GM12864 (cell line): ENCODE data around the gene KRTAP10-8.
"Not testable (repeated sequence)": the region's sequence is repeated elsewhere in the genome, so short reads cannot be mapped to it uniquely, and the experiment has no call there.

ENCODE experiments used
- DNase-seq: peaks from one replicate; pipeline ENCODE4 v3.0.0-alpha.2; 2011; ENCODE audit warnings: low read depth
- H3K4me3 ChIP-seq: 2 replicates; pipeline ENCODE4 v1.5.1; 2011; ENCODE audit warnings: mild to moderate bottlenecking, low read depth, low read length, control low read depth
- TF ChIP-seq, protein P1 (sequence below): IDR thresholded peaks from 2 replicates; pipeline ENCODE4 v1.5.1; 2011; ENCODE audit warnings: low read depth, mild to moderate bottlenecking, moderate library complexity, low read length, control low read depth, inconsistent platforms; ENCODE audit errors: missing control alignments

The KRTAP10-8 gene

GRCh38 chr21:44644878-44645277 lies 33.0 kb downstream of the KRTAP10-8 start:
- no peak for DNase-seq
- TF ChIP-seq, protein P1, sequence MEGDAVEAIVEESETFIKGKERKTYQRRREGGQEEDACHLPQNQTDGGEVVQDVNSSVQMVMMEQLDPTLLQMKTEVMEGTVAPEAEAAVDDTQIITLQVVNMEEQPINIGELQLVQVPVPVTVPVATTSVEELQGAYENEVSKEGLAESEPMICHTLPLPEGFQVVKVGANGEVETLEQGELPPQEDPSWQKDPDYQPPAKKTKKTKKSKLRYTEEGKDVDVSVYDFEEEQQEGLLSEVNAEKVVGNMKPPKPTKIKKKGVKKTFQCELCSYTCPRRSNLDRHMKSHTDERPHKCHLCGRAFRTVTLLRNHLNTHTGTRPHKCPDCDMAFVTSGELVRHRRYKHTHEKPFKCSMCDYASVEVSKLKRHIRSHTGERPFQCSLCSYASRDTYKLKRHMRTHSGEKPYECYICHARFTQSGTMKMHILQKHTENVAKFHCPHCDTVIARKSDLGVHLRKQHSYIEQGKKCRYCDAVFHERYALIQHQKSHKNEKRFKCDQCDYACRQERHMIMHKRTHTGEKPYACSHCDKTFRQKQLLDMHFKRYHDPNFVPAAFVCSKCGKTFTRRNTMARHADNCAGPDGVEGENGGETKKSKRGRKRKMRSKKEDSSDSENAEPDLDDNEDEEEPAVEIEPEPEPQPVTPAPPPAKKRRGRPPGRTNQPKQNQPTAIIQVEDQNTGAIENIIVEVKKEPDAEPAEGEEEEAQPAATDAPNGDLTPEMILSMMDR, result no peak
- H3K4me3 ChIP-seq, result no peak overlapping the region

DNA sequence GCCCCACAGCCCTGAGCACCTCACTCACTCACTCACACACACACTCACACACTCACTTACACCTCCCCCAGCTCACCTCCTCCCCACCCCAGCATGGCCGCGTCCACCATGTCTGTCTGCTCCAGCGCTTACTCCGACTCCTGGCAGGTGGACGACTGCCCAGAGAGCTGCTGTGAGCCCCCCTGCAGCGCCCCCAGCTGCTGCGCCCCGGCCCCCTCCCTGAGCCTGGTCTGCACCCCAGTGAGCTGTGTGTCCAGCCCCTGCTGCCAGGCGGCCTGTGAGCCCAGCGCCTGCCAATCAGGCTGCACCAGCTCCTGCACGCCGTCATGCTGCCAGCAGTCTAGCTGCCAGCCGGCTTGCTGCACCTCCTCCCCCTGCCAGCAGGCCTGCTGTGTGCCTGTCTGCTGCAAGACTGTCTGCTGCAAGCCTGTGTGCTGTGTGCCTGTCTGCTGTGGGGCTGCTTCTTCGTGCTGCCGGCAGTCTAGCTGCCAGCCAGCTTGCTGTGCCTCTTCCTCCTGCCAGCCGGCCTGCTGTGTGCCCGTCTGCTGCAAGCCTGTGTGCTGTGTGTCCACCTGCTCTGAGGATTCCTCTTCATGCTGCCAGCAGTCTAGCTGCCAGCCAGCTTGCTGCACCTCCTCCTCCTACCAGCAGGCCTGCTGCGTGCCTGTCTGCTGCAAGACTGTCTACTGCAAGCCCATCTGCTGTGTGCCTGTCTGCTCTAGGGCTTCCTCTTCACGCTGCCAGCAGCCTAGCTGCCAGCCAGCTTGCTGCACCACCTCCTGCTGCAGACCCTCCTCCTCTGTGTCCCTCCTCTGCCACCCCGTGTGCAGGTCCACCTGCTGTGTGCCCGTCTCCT lies 34.7 kb downstream of the KRTAP10-8 start, which contains the start of gene KRTAP10-11:
Gene KRTAP10-11, plus strand, starts transcription at position 49 of the 856 bp plus-strand sequence. Its CDS starts 45 bp downstream, at position 94.
- H3K4me3 ChIP-seq, DNase-seq: not testable (repeated sequence)

DNA sequence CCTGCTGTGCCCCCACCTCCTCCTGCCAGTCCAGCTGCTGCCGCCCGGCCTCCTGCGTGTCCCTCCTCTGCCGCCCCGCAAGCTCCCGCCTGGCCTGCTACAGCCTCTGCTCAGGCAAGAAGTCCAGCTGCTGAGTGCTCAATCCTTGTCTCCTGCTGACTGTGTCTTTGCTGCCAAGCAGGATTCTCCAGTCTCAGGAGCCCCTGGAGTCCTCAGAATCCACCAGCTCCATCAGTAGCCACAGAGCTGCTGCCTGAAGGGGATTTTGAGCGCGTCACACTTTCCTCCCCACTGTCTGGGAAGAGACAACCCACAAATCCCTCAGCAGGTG lies 35.3 kb downstream of the KRTAP10-8 start:
- TF ChIP-seq, protein P1, result no peak
- DNase-seq, result no peak
- H3K4me3 ChIP-seq, result no peak overlapping the region

- no peak for DNase-seq
- TF ChIP-seq, protein P1, result no peak
- H3K4me3 ChIP-seq, result no peak overlapping the region
Measured at GRCh38 chr21:44648557-44649311, 36.9 kb downstream of the KRTAP10-8 start.

DNA sequence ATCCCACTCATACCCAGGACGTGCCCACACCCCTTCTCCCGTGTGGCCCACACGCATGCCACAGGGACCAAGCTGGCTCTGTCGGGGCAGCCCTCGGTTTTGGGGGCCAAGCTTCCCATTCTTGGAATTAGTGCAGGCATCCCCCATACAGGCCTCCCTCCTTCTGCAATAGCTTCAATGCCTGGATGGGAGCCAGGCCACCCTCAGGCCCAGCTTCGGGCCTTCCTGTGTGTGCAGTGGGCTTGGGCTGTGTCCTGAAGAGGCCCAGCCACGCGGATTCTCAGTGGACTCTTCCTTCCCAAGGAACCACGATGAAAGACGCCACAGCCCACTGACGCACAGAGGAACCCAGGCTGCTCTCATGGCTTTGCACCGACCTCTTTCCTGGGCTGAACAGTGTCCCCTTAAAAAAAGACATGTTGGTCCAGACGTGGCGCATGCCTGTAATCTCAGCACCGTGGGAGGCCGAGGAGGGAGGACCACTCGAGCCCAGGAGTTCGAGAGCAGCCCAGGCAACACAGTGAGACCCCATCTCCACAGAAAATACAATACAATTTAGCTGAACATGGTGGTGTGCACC lies 37.7 kb downstream of the KRTAP10-8 start:
- TF ChIP-seq, protein P1, result no peak
- DNase-seq, result no peak
- no peak overlapping the region for H3K4me3 ChIP-seq

GRCh38 chr21:44650265-44650972 lies 38.5 kb downstream of the KRTAP10-8 start:
- H3K4me3 ChIP-seq, result no peak overlapping the region
- no peak for DNase-seq
- TF ChIP-seq, protein P1, result no peak
